A673 (cell line): ENCODE data around the gene SLMAP. TPM values are rescaled to one million over a fixed set of nuclear protein-coding genes. Genes with fewer than 3 reads are reported as not detected.

Experiments used
- BruUV-seq: library from RNA; stranded (reverse); fragments of 400-500 nt; replicated peaks from 2 replicates; lab custom pipeline; 2021; lab: Mats Ljungman, UMichigan
- CTCF ChIA-PET: fragments of 300-600 bp; sonication (Branson Sonifier 250); formaldehyde crosslinking; loops from one replicate; lab custom pipeline; 2022; ENCODE audit warnings: antibody characterized with exemption; lab: Charles Lee
- POLR2A ChIA-PET: fragments of 300-600 bp; sonication (Branson Sonifier 250); formaldehyde crosslinking; loops from one replicate; lab custom pipeline; 2022; ENCODE audit warnings: antibody characterized with exemption; ENCODE audit not compliant: low non-redundant PET; lab: Charles Lee
- DNase-seq: peaks from one replicate; pipeline ENCODE4 v3.0.0-alpha.2; 2015; ENCODE audit warnings: low spot score
- H3K27ac ChIP-seq: fragments of 200-600 bp; sonication (generic); 2 replicates; pipeline ENCODE4 v1.5.1; 2016; ENCODE audit warnings: mixed run types, low read depth, mild to moderate bottlenecking, mixed read lengths, antibody characterized with exemption, low read length; ENCODE audit not compliant: poor library complexity, severe bottlenecking
- H3K27me3 ChIP-seq: fragments of 200-600 bp; sonication (generic); replicated peaks from 2 replicates; pipeline ENCODE4 v1.6.1; 2017; ENCODE audit warnings: mixed run types, low read depth, mild to moderate bottlenecking, mixed read lengths, antibody characterized with exemption, low read length; ENCODE audit not compliant: insufficient read depth, poor library complexity
- H3K36me3 ChIP-seq: fragments of 200-600 bp; sonication (generic); 2 replicates; pipeline ENCODE4 v1.6.1; 2016; ENCODE audit warnings: mixed run types, mild to moderate bottlenecking, mixed read lengths, antibody characterized with exemption, low read length; ENCODE audit not compliant: insufficient read depth, poor library complexity, severe bottlenecking
- H3K4me1 ChIP-seq: fragments of 200-600 bp; sonication (generic); 2 replicates; pipeline ENCODE4 v1.6.1; 2017; ENCODE audit warnings: mixed run types, mild to moderate bottlenecking, mixed read lengths, antibody characterized with exemption, low read length; ENCODE audit not compliant: insufficient read depth, poor library complexity, severe bottlenecking
- H3K4me3 ChIP-seq: fragments of 200-600 bp; sonication (generic); 2 replicates; pipeline ENCODE4 v1.5.1; 2016; ENCODE audit warnings: low read depth, mixed run types, mild to moderate bottlenecking, mixed read lengths, low read length; ENCODE audit not compliant: poor library complexity, severe bottlenecking
- H3K9me3 ChIP-seq: fragments of 200-600 bp; sonication (generic); 2 replicates; pipeline ENCODE4 v1.6.1; 2016; ENCODE audit warnings: mixed run types, low read depth, mild to moderate bottlenecking, mixed read lengths, antibody characterized with exemption, low read length; ENCODE audit not compliant: poor library complexity, severe bottlenecking
- CTCF ChIP-seq: fragments of 300-800, 200-600 bp; sonication (generic); conservative IDR thresholded peaks from 2 replicates; pipeline ENCODE4 v1.5.1; 2017; ENCODE audit warnings: low read depth, mild to moderate bottlenecking, antibody characterized with exemption, low read length, moderate library complexity, mixed read lengths
- EZH2 ChIP-seq: fragments of 200-600 bp; sonication (generic); IDR thresholded peaks from 2 replicates; pipeline ENCODE4 v1.6.1; 2017; ENCODE audit warnings: borderline replicate concordance, low read depth, mild to moderate bottlenecking, mixed read lengths, antibody characterized with exemption, low read length; ENCODE audit not compliant: poor library complexity, severe bottlenecking
- intact Hi-C: fragments of 100-400 bp; cut with micrococcal nuclease; formaldehyde crosslinking; loops from one replicate; pipeline ENCODE4 v1.10.0; 2022; ENCODE audit not compliant: unreplicated experiment
- total RNA-seq: library from RNA; stranded (reverse); gene quantifications from 2 replicates; pipeline ENCODE4 v1.2.3, GENCODE V29; 2021

The SLMAP gene
- total RNA-seq, 1 experiment from 2014 or later, result 32.4 TPM

- intact Hi-C loops, result no loop called here
- DNase-seq, result no peak
- ChIA-PET CTCF (interaction anchor here (0.5 kb wide), 1 partner anchor 226 kb away, joined by 3 read pairs; no protein-coding TSS in a partner anchor), POLR2A (no interaction called here)
- Histone ChIP-seq H3K4me3 (no peak overlapping the region), H3K27ac (no peak overlapping the region), H3K9me3 (no peaks in the 10 kb centered on the region), H3K27me3 (no peaks in the 10 kb centered on the region), H3K36me3 (no peaks in the 10 kb centered on the region), H3K4me1 (no peaks in the 10 kb centered on the region)
- no TSS peak for BruUV-seq
- TF ChIP-seq CTCF, result no peak
- TF ChIP-seq EZH2, result no peak
These were observed 71.6 kb downstream of the SLMAP start for GRCh38 chr3:57827757-57828156.

- H3K4me3 ChIP-seq, result no peak overlapping the region
- intact Hi-C loops, result no loop called here
These were observed 76.4 kb downstream of the SLMAP start for GRCh38 chr3:57832486-57832885.

GRCh38 chr3:57832900-57833313 lies 76.8 kb downstream of the SLMAP start:
- CTCF ChIA-PET, result no interaction called here
- intact Hi-C loops, result no loop called here
- no TSS peak for BruUV-seq
- H3K4me1 ChIP-seq, result no peaks in the 10 kb centered on the region
- no peak for TF ChIP-seq EZH2
- TF ChIP-seq CTCF, result no peak
- POLR2A ChIA-PET, result no interaction called here
- no peaks in the 10 kb centered on the region for H3K36me3 ChIP-seq
- no peaks in the 10 kb centered on the region for H3K9me3 ChIP-seq
- no peak overlapping the region for H3K4me3 ChIP-seq
- no peaks in the 10 kb centered on the region for H3K27me3 ChIP-seq
- H3K27ac ChIP-seq, result no peak overlapping the region
- no peak for DNase-seq

More at GRCh38 chr3:57832486-57832885, 76.4 kb downstream of the SLMAP start:
- Histone ChIP-seq H3K27ac (no peak overlapping the region), H3K27me3 (no peaks in the 10 kb centered on the region), H3K9me3 (no peaks in the 10 kb centered on the region), H3K4me1 (no peaks in the 10 kb centered on the region), H3K36me3 (no peaks in the 10 kb centered on the region)
- DNase-seq, result no peak
- no TSS peak for BruUV-seq
- TF ChIP-seq EZH2 (no peak), CTCF (no peak)
- ChIA-PET POLR2A (no interaction called here), CTCF (no interaction called here)
